HG03439 (cell line): Measurements from ENCODE around the gene NUDT9.
"Not testable (repeated sequence)": the region's sequence is repeated elsewhere in the genome, so short reads cannot be mapped to it uniquely, and the experiment has no call there.

Experiments
- ATAC-seq: cut with Tn5 transposase; IDR thresholded peaks from one replicate; pipeline ENCODE4 v1.9.1; 2021; ENCODE audit warnings: mild to moderate bottlenecking, moderate library complexity; ENCODE audit not compliant: unreplicated experiment

The NUDT9 gene

DNA sequence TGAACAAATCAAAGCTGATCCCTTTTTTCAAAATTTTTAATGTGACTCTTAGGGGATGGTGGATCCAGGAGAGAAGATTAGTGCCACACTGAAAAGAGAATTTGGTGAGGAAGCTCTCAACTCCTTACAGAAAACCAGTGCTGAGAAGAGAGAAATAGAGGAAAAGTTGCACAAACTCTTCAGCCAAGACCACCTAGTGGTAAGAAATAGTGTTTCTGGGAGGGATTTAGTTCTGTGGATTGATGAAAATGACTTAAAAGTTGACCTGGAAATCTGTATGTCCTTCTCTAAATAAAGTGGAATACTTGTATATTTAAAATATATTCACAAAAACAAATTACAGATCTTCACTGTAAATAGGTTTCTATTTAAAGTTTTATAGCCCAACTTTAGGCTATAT is 29.2 kb downstream of the NUDT9 start:
- ATAC-seq, result no peak

DNA sequence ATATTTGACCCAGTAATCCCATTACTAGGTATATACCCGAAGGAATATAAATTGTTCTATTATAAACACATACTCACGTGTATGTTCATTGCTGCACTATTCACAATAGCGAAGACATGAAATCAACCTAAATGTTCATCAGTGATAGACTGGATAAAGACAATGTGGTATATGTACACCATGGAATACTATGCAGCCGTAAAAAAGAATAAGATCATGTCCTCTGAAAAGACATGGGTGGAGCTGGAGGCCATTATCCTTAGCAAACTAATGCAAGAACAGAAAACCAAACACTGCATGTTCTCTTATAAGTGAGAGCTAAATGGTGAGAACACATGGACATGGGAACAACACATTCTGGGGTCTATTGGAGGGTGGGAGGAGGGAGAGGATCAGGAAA is 36.5 kb downstream of the NUDT9 start:
- no peak for ATAC-seq

DNA sequence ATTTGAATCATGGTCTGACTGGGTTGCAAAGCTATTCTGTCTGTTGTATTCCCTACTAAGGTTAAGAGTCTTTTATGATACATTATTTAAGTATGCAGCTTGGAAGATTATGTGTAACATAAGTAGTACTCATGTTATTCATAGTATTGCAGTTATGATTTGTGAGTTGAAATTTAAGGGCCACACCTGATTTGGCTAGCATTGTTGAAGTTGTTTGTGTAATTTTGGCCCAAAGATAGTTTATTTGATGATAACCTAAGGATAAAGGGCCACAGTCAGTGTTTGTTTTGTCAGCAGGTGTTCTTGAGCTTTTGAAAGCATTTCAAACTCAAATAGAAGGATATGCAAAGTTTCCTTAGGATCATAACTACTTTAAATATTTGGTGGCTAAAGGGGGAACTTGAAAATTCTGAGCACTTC is 38.9 kb downstream of the NUDT9 start:
- no peak for ATAC-seq

DNA sequence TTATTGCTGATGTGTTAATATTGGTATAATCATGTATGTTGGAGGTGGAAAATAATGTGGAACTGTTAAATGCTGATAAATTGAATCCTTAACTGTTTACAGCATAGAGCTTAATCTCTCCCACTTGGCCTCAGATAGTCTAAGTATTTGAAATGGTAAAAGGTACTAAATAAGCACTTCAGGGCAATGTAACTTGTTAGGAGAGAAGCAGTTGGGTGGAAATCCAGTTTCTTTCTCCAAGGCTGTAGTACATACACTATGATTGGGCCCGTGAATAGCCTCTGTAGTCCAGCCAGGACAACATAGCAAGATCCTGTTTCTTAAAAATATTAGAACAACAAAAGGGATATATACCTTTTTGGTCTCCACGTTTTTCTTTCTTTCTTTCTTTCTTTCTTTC is 39.7 kb downstream of the NUDT9 start:
- ATAC-seq, result no peak

DNA sequence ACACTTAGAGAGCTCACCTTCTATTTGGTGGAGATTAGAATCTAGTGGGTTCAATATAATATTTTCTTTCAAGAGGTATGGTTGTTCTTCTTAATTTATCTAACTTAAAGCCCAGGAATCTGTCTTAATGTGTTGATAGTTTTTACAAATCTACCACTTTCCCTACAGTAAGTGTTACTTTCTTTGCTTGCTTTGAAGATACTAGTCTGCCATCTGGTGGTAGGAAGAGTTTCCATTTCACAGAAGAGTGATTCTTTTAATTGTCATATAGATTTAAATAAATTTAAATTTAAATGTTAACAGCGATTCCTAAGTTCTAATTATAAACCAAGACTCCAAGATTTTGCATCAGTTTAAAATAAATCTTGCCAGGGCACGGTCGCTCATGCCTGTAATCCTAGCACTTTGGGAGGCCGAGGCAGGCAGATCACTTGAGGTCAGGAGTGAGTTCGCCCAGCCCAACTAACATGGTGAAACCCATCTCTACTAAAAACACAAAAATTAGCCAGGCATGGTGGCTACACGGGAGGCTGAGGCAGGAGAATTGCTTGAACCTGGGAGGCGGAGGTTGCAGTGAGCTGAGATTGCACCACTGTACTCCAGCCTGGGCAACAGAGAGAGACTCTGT is 43.5 kb downstream of the NUDT9 start:
- no peak for ATAC-seq

DNA sequence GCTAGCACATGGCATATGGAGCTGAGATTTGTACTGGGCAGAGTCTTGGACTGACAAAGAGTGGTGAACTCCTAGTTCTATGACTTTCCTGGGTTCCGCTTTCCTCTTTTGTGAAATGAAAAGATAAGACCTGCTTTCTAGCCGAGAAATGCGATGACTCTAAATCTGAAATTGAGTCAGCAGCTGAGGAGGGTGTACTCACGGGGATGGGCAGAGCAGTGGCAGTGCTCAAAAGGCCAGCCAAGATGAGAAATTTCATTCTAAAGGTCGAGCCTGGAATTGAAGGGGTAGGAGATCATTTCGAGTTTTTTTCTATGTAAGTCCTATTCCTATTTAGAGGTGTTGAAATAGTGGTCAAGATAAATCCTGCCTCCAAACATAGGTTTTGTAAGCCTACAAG is 47.0 kb downstream of the NUDT9 start:
- no peak for ATAC-seq

DNA sequence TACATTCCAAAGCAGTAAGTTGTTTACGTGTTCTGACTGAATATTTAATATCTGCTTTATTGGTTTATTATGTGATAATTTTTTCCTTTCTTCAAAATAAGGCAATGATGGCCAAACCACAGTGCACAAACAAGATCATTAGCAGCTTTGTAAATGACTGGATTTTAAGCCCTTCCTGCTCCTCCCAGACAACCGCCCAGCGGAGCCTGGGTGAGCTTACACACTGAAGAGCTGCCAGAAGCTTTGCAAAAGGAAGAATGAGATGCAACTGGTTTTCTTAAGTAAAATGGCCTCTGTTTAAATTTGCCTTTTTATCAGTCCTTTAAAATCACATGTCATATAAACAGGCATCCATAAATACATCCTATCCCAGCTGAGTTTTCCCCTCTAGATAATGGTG is 54.6 kb downstream of the NUDT9 start:
- no peak for ATAC-seq

DNA sequence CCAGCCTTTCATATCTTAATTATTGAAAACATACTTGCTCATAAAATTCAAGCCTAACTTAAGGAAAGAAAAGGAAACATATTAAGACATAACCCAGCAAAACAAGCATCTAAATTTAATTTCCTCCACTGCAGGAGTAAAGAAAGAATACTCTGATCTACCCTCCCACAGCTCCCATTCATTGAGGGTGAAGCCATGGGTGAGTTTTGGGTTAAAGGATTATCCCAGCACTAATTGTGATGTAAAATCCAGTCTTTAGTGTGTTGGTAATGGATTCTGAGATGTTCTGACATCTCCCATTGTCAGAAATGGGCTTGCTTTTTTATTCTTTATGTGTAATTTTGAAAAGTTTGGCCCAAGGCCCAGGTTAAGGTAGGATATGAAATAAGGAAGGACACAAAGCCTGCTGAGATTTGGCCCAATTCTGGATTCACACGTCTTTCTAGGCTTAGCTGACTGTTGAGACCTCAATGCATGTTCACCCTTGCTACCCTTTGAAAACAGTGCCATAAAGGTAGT is 56.4 kb downstream of the NUDT9 start:
- no peak for ATAC-seq

DNA sequence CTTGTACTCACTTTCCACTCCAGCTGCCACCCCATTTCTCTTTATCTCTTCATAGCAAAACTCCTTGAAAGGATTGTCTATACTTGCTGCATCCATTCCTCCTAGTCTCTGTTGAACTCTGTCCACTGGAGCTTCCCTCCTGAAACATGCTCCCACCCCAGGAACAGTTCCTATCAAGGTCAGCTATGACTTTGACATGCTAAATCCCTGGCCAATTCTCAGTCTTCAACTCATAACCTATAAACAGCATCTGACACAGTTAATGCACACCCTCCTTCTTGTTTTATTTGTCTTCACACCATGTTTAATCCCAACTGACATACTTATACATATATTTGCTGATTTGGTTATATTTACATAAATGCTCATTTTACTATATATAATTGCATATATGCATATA is 59.0 kb downstream of the NUDT9 start:
- no peak for ATAC-seq

DNA sequence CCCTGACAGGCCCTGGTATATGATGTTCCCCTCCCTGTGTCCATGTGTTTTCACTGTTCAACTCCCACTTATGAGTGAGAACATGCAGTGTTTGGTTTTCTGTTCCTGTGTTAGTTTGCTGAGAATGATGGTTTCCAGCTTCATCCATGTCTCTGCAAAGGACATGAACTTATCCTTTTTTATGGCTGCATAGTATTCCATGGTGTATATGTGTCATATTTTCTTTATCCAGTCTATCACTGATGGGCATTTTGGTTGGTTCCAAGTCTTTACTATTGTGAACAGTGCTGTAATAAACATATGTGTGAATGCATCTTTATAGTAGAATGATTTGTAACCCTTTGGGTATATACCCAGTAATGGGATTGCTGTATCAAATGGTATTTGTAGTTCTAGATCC is 60.9 kb downstream of the NUDT9 start:
- not testable (repeated sequence) for ATAC-seq

DNA sequence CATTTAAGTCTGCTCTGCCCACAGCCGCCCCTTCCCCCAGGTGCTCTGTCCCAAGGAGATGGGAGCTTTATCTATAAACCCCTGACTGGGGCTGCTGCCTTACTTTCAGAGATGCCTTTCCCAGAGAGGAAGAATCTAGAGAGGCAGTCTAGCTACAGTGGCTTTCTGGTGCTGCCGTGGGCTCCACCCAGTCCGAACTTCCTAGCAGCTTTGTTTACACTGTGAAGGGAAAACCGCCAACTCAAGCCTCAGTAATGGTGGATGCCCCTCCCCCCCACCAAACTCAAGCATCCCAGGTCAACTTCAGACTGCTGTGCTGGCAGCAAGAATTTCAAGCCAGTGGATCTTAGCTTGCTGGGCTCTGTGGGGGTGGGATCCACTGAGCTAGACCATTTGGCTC is 66.3 kb downstream of the NUDT9 start:
- ATAC-seq, result not testable (repeated sequence)

DNA sequence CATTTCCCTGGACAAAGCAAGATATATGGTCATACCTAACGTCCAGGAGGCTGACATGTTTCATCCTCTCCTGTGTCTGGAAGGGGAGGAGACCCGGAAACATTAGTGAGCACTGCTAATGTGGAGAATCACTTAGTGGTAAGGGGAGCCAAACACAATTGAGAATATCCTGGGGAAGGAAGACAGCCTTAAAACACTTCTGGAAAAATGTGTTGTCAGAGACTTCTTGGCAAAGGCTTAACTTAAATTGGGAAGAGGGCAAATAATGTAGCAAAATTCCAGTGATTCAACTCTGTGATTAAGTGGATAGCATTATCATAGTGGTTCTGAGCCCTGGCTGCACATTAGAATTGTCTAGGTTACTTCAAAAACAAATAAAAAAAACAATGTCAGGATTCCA is 67.3 kb downstream of the NUDT9 start:
- ATAC-seq, result no peak

DNA sequence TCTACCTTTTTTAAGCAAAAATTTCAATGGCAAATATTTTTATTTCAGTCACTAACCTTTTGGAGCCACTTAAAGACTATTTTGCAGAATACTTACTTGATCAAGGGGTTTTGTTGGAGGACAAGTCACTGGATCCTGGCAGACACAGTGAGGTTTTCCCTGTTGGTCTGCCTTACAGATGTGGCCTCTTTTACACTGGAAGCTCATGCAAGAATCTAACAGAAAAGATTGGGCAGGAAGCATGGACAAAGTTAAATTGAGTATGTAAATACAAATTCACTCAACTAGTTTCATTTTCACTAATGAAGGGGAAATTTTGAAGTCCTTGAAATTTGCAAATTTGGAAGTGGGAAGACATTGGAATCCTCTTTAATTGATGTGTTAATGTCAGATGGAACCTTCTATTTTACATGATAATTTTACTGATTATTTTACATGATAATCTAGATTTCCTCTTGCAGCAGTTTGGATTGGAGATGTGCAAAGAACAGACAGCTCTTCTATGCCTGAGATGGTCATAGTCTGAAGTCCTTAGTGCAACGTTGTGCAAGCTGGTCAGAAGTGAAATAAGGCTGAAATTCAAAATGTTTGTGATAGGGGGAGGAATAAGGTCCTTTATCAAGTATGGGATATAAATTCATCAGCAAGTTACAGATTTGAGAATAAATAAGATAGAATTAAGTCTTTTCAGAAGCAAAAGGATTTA is 68.4 kb downstream of the NUDT9 start:
- no peak for ATAC-seq

DNA sequence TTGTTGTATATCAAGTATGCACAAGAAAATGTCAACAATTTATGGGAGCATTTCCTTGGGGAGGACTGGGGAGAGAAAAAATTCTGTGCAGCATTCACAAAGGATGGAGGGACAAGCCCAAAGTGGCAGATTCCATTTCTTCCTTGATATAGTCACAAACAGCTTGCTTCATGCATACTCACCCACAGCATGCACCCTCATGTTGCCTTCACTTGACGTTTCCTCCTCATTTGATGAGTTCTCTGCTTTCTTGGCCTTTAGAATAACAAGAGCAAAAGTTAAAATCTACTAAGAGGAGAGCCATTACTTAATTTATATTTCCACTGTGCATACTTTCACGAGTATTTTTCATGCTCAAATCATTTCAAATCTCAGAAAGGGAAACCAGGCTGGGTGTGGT is 69.1 kb downstream of the NUDT9 start:
- no peak for ATAC-seq

DNA sequence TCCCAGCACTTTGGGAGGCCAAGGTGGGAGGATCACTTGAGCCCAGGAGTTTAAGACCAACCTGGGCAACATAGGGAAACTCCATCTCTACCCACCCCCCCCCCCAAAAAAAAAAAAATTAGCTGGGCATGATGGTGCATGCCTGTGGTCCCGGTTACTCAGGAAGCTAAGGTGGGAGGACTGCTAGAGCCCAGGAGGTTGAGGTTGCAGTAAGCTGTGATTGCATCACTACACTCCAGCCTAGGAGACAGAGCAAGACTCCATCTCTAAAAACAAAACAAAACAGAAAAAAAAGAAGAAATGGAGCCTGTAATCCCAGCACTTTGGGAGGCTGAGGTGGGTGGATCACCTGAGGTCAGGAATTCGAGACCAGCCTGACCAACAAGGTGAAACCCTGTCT is 69.5 kb downstream of the NUDT9 start:
- ATAC-seq, result not testable (repeated sequence)

DNA sequence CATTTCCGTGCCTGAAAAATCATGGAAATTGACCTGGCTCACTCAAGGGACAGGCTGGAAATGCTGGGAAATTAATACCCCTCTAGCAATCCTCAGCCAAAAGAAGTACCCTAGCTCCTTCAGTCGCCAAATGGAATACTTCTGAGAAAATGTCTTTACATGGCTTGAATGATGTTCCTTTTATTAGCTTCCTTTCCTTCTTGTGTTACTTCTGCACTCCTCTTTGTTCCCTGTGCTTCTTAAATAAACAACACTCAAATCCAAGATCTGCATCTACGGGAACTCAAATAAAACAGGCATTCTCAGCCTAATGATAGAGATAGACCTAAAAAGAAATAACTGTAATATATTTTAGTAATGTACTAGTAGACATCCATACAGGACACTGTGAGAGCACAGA is 70.7 kb downstream of the NUDT9 start:
- ATAC-seq, result no peak

DNA sequence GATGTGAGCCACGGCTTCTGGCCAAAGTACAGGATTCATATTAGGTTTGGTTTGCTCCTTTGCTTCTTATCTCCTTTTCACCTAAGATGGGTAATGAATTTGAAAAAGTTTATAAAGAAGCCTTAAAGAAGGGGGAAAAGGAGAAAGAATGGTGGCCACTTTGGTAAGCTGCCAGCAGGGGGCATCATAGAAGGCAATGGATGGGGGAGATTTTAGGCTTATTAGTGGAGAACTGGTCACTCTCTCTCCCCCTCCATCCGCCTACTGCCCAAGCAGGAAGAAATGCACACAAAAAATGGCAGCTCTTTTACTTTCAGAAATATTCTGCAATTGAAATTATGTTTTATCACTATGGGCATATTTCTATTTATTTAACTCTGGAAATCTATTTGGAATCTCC is 74.8 kb downstream of the NUDT9 start:
- no peak for ATAC-seq

DNA sequence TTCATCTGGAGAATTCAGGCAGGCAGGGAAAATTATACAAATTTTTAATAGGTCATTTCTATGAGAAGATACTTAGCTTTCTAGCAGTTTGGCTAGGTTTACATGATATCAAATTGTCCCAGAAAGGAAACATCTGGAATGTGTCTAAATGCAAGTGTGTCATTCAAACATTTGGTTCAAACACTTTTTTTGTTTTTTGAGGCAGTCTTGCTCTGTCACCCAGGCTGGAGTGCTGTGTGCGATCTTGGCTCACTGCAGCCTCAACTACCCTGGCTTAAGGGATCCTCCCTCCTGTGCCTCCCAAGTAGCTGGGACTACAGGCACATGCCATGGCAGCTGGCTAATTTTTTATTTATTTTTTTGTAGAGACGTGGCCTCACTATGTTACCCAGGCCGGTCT is 75.2 kb downstream of the NUDT9 start:
- no peak for ATAC-seq

DNA sequence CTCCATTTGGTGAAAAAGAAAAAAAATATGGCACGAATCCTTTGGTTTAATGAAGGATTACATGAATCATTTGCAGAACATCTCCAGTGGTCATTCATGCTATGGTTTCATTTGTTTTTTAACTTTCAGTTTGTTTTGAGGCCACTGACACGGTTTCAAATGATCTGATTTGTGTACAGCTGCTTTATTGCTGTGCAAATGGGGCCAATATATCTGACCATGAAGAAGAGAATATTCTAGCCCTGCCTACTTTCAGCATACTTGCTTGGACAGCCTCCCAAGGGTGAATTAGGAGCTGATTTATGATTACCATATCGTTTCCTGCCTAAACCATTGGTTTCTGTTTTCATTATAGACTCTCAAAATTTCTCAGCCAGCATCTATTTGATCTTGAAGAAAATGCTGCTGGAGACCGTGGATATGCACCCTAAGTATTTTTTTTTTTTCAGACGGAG is 76.1 kb downstream of the NUDT9 start:
- no peak for ATAC-seq

DNA sequence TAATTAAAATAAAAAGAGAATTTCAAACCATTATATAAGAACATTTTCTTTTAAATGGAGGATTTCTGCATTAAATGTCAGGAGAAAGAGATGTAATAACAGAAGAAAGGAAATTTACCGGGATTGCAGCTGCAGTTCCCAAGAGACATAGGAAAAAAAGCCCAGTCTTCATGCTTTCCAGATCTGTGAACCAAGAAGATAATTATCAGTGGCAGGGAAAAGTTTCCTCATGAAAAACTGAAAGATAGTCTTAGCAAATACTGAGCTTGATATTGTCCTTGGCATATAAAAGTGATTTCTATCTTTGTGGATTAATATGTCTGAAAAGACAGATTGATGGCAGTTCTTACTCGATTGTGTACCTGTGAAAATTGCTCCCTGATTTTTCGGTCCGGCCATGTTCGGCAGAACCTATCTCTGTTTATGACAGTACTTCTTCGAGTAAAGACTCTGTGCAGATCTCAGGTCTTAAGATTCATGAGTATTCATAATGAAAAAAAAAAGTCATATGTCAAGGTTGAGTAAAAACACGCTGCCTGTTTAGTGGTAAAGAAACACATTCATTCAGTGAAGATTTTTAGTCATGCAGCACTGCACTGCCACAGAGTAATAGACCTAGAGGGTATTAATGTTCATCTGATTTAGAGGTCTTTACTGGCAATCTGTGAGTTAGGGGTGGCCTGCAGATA is 77.2 kb downstream of the NUDT9 start:
- peak; percentile 87 for ATAC-seq

DNA sequence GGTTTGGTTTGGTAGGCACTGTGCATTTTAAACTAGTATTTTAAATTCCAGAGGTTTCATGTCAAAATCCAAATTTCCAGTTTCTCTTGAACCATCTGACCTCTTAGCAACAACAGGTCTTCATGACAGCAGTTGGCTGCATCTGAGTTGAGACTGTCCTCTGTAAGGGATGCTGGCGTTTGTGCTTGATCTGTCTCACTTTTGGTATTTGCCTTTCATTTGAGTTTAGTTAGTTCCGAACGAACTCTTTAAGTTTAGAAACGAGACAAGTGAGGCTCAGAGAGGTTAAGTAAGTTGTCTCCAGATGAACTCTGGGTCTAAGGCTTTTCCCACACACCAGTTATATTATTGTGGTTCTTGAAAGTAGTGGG is 77.7 kb downstream of the NUDT9 start:
- ATAC-seq, result peak; percentile 46
